GM12874 (cell line): Measurements from ENCODE around the gene INTS11.

Experiments
- TF ChIP-seq, protein P1 (sequence below): IDR thresholded peaks from 2 replicates; pipeline ENCODE4 v1.5.1; 2011; ENCODE audit warnings: low read depth, mild to moderate bottlenecking, control low read depth, low read length, moderate library complexity; ENCODE audit not compliant: insufficient read depth

The INTS11 gene

DNA sequence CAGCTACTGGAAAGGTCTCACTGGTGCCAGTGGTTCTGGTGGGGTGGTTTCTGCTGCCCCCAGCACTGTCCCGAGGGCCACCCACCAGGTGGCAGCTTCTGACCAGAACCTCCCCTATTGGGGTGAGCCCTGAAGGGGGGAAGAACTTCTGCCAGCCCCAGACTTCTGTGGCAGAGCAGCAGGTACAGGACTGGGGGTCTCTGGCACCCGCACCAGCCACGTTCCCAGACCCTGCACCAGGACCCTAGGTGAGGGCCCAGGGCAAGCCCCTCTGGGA, 14.4 kb downstream of the INTS11 start:
- TF ChIP-seq, protein P1, sequence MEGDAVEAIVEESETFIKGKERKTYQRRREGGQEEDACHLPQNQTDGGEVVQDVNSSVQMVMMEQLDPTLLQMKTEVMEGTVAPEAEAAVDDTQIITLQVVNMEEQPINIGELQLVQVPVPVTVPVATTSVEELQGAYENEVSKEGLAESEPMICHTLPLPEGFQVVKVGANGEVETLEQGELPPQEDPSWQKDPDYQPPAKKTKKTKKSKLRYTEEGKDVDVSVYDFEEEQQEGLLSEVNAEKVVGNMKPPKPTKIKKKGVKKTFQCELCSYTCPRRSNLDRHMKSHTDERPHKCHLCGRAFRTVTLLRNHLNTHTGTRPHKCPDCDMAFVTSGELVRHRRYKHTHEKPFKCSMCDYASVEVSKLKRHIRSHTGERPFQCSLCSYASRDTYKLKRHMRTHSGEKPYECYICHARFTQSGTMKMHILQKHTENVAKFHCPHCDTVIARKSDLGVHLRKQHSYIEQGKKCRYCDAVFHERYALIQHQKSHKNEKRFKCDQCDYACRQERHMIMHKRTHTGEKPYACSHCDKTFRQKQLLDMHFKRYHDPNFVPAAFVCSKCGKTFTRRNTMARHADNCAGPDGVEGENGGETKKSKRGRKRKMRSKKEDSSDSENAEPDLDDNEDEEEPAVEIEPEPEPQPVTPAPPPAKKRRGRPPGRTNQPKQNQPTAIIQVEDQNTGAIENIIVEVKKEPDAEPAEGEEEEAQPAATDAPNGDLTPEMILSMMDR = no peak

DNA sequence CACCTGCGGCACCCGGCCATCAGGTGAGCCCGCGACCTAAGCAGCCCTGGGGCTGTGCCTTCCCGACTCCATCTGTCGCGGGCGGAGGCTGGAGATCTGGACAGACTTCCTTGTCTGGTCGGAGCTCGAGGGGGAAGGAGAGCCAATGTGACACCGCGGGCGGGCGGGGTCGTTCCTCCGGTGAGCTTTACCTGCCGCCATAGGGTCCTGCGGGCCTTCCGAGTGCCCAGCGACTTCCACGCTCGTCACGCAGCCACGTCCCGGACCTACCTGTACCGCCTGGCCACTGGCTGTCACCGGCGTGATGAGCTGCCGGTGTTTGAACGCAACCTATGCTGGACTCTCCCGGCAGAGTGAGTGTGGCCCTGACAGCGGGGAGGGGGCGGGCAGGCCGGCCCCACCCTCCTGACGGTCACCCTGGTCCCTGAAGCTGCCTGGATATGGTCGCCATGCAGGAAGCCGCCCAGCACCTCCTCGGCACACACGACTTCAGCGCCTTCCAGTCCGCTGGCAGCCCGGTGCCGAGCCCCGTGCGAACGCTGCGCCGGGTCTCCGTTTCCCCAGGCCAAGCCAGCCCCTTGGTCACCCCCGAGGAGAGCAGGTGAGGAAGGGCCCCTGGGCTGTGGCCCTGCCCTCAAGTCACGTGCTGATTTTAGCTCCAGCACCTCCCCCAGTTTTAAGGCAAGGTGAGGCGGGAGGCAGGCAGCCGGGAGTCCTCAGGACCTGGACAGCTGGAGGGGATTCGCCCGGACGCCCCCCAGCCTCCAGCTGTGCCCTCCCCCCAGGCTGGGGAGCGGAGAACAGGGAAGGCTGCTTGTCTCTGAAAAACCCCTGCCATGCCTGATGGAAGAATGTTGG, 15.0 kb downstream of the INTS11 start:
- TF ChIP-seq, protein P1 = no peak

DNA sequence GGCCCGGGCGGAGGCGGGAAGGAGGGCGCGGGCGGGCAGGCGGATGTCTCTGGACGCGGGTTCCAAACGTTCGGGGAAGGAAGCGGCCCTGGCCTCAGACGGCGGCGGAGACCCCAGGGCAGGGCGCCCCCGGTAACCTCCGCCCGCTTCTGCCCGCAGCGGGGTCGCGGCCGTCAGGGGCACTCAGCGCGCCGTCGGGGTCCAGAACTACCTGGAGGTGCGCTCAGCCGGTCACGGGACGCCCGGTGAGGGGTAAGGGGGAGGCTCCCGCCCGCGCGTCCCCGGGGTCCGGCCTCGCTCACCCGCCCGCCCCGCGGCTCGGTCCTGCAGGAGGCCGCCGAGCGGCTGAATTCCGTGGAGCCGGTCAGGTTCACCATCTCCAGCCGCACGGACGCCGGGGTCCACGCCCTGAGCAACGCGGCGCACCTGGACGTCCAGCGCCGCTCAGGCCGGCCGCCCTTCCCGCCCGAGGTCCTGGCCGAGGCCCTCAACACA, 15.7 kb downstream of the INTS11 start:
- TF ChIP-seq, protein P1 = no peak

DNA sequence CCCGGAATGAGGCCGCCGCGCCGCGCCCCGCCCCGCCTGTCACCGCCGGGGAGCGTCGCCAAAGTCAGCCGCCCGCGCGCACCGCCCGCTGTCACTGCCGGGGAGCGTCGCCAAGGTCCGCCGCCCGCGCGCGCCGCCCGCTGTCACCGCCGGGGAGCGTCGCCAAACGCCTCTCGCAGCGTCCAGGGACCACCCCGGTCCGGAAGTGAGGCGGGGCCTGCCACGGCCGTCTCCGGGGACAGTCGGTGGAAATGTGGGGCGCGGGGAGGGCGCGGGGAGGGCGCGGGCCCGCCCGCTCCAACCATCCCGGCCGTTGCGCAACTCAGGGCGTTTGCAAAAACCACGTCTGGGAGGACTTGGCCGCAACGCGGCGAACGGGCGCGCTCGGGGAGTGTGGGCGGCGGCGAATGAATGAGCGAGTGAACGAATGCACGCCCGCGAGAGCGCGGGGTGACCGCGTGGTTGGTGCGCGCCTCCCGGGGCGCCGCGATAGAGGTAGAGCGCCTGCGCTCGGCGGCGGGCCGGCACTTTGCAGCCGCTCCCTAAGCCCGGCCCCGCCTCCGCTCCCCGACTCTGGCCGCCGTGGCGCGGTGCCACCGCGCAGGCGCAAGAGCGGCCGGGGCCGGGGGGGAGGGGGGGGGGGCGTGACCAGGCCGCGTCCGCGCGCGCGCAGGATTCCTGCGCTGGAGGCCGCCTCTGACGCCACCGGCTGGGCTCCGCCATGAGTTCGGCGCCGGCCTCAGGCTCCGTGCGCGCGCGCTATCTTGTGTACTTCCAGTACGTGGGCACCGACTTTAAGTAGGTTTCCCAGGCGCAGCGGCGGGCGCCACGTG, 16.3 kb downstream of the INTS11 start, which contains the start of the genes ACAP3 and PUSL1:
Gene ACAP3, minus strand, starts transcription at position 8 of the 833 bp plus-strand sequence. CDS start 115 bp downstream, outside the sequence.
Gene PUSL1, plus strand, starts transcription at position 675 of the 833 bp plus-strand sequence. Its CDS starts 47 bp downstream, at position 722.
- TF ChIP-seq, protein P1 = no peak

DNA sequence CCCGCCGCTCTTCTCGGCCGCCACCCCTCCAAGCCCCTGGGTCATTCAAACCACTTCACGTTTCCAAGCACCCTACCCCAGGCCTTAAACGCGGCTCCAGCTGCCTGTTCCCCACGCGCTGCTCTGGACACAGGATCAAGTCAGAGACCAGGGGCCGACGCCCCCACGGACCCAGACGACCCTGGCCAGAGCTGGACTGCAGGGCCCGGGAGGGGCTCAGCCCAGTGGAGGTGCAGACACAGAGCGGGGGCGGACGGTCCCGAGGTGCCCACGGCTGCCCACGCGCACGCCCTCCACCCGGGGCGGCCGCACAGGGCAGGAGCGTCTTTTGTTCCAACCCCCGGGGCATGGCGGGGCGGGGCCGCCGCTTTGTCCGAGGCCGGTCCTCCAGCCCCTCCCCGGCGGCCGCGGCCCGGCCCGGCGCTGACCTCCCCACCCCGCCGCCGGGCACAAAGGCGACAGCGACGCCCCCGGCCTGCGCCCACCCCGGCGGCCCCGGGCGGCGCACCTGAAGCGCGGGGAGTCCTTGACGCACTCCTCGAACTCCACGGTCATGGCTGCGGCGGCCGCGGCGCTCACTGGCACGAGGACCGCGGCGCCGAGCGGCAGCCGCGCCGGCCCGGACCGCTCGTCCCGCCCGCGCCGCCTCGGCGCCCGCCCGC, 17.1 kb downstream of the INTS11 start:
- TF ChIP-seq, protein P1 = no peak

DNA sequence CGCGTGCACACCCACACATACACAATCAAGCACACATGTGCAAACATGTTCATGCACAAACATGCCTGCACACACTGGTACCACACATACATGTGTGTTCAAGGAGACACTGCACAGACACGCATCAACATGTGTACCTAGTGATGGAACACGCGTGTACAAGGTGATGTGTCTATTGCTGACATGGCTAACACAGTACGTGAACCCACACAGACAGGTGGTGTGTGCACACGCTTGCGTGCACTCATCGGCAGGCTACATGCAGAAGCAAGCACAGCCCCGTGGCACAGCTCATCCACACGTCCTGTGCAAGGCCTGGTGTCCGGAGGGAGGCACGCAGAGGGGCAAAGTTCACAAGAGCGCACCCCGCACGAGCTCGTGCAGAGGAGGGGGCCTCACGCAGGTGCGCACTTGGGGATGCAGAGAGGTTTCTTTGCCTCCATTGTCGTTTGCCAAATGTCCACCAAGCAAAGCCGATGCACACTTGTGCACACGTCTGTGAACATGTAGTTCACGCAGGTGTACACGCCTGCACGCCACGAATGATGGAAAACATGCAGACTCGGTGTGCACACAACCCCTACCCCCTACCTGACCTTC, 17.7 kb downstream of the INTS11 start:
- TF ChIP-seq, protein P1 = no peak
